T-cell (primary cell): Measurements from ENCODE around the gene VSX1. TPM values are rescaled to one million over a fixed set of nuclear protein-coding genes. Genes with fewer than 3 reads are reported as not detected.

ENCODE experiments used
- ATAC-seq, 4 experiments: fragments of 200-7000 bp in 3 of 4; fragments of 150-1000 bp in 1 of 4; cut with Tn5 transposase; replicated peaks in 1 of 4; 1 replicate in 3 of 4; 2 replicates in 1 of 4; pipeline ENCODE4 v1.10.0; 2021; ENCODE audit warnings: moderate library complexity in 3 of 4, mild to moderate bottlenecking in 2 of 4, moderate number of reproducible peaks in 1 of 4
- CTCF ChIA-PET, 2 donors: fragments of 300-600 bp; sonication (Branson Sonifier 250); formaldehyde crosslinking; loops; one replicate each; lab custom pipeline; 2022; ENCODE audit warnings: antibody characterized with exemption in 2 of 2; lab: Charles Lee
- POLR2A ChIA-PET, 2 donors: fragments of 300-600 bp; sonication (Branson Sonifier 250); formaldehyde crosslinking; loops; one replicate each; lab custom pipeline; 2022; ENCODE audit warnings: antibody characterized with exemption in 2 of 2; lab: Charles Lee
- DNase-seq, 35 experiments: peaks; one replicate each; pipeline versions ENCODE4 v3.0.0 to v3.0.0-alpha.2; 2013 to 2023
- H3K27ac ChIP-seq: one replicate; pipeline ENCODE4 v1.5.1; 2013; ENCODE audit warnings: low read length
- H3K27me3 ChIP-seq, 2 experiments: replicated peaks in 1 of 2; 1 replicate in 1 of 2; 2 replicates in 1 of 2; pipeline versions ENCODE4 v1.6.1 to v1.7.0; 2013; ENCODE audit warnings: low read length in 1 of 2, mixed read lengths in 1 of 2; ENCODE audit not compliant: control insufficient read depth in 2 of 2, insufficient read depth in 2 of 2; ENCODE audit errors: extremely low read depth in 1 of 2
- H3K36me3 ChIP-seq, 2 donors: 1 replicate in 1 of 2; 2 replicates in 1 of 2; pipeline versions ENCODE4 v1.6.1 to v1.7.0; 2013; ENCODE audit warnings: low read length in 1 of 2; ENCODE audit not compliant: control insufficient read depth in 2 of 2, insufficient read depth in 1 of 2; ENCODE audit errors: extremely low read depth in 1 of 2
- H3K4me1 ChIP-seq, 2 experiments: 1 replicate in 1 of 2; 2 replicates in 1 of 2; pipeline versions ENCODE4 v1.6.1 to v1.7.0; 2013; ENCODE audit warnings: low read length in 2 of 2, mixed read lengths in 1 of 2; ENCODE audit not compliant: insufficient read depth in 2 of 2, control insufficient read depth in 1 of 2; ENCODE audit errors: extremely low read depth in 1 of 2
- H3K4me3 ChIP-seq, 2 donors: 1 replicate in 1 of 2; 2 replicates in 1 of 2; pipeline versions ENCODE4 v1.5.1 to v1.7.0; 2013; ENCODE audit warnings: mild to moderate bottlenecking in 2 of 2, low read length in 1 of 2, moderate library complexity in 1 of 2; ENCODE audit not compliant: control insufficient read depth in 1 of 2; ENCODE audit errors: extremely low read depth in 1 of 2
- H3K9me3 ChIP-seq: 2 replicates; pipeline ENCODE4 v1.7.0; 2013
- H3K27ac Mint-ChIP-seq, 2 donors: one replicate each; pipeline ENCODE4 v1.8.0; 2020 to 2021; ENCODE audit warnings: mild to moderate bottlenecking in 2 of 2, mixed read lengths in 2 of 2
- H3K27me3 Mint-ChIP-seq, 2 donors: one replicate each; pipeline ENCODE4 v1.8.0; 2021 to 2022; ENCODE audit warnings: mixed read lengths in 2 of 2
- H3K36me3 Mint-ChIP-seq: one replicate; pipeline ENCODE4 v1.8.0; 2021; ENCODE audit warnings: mixed read lengths
- H3K4me1 Mint-ChIP-seq, 3 donors: one replicate each; pipeline ENCODE4 v1.8.0; 2020 to 2022; ENCODE audit warnings: mixed read lengths in 3 of 3, mild to moderate bottlenecking in 1 of 3
- H3K4me3 Mint-ChIP-seq, 3 donors: one replicate each; pipeline ENCODE4 v1.8.0; 2020 to 2022; ENCODE audit warnings: mild to moderate bottlenecking in 3 of 3, mixed read lengths in 3 of 3, moderate library complexity in 3 of 3
- H3K9me3 Mint-ChIP-seq, 3 donors: one replicate each; pipeline ENCODE4 v1.8.0; 2020 to 2022; ENCODE audit warnings: mixed read lengths in 3 of 3
- WGBS: methylation state at CpG from one replicate; pipeline ENCODE4 v1.1.5; 2013; ENCODE audit warnings: missing lambda C conversion rate; ENCODE audit not compliant: insufficient coverage; 5-methylcytosine and 5-hydroxymethylcytosine counted together
- total RNA-seq, 35 experiments: library from RNA in 6 of 35; stranded (reverse) in 6 of 35; fragments of 120-200 nt in 1 of 35; gene quantifications; one replicate each; pipeline versions ENCODE4 v1.2.1 to v1.2.4 and lab custom pipeline; 2013 to 2026

VSX1 gene
- total RNA-seq, 5 donors from 2014 or later (not counting 1 experiment from before 2014, with no cell fraction given), result not detected

- Histone ChIP-seq H3K36me3 (no peaks in the 10 kb centered on the region), H3K27me3 (peaks cover 5 to 60% of the 10 kb centered on the region in 2 experiments), H3K4me3 (peak overlapping the region in 1 of 2 donors; percentile 27), H3K27ac (no peak overlapping the region), H3K9me3 (no peaks in the 10 kb centered on the region), H3K4me1 (peaks cover 4 to 31% of the 10 kb centered on the region in 2 experiments)
- CTCF ChIA-PET, result no interaction called here
- peak overlapping the region; percentile 25 to 76 (median 69) for H3K4me3 Mint-ChIP-seq
- peaks cover 30 to 33% (median 31%) of the 10 kb centered on the region in 3 donors for H3K4me1 Mint-ChIP-seq
- DNase-seq, result peak in 9 of 35 experiments; percentile 24 to 45 (median 34)
- no peak overlapping the region for H3K27ac Mint-ChIP-seq
- no peaks in the 10 kb centered on the region for H3K36me3 Mint-ChIP-seq
- H3K9me3 Mint-ChIP-seq, result no peaks in the 10 kb centered on the region
- POLR2A ChIA-PET, result no interaction called here
- ATAC-seq, result peak in 3 of 4 experiments; percentile 34 to 81 (median 40)
- 14% methylated on average over 44 of the region's 54 CpGs for WGBS
- H3K27me3 Mint-ChIP-seq, result peaks cover 50 to 67% of the 10 kb centered on the region in 2 donors
Measured at GRCh38 chr20:25083773-25084625, 2.1 kb upstream of the VSX1 start.

DNA sequence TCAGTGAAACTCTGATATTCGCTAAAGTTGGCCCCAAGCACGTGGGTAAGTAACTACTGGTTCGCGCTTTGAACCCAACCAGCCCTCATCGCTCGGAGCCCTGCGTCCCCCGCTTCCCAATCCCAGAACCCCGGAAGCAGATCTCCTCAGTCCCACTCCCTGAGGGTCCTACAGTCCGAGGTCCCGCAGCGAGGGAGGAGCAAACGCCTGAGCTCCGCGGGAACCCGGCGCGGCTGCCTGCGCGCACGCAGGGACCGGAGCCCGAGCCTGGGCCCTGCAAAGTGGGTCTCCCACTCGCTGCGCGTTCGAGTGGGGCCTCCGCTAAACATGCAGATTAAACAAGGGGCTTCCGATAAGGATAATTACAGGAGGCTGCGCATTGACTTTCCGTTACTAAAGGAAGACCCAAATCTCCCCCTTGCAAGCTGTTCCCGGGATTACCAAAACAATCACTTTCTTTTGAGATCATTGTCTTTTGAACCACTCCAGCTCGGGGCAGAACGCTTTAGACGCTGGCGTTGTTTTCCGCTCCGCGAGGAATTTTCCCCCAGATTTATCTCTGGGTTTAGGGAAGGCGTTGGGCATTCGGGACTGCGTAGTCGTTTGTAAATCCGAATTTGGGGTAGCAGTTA is 1.3 kb upstream of the VSX1 start:
- Histone ChIP-seq H3K27me3 (peaks cover 5 to 66% of the 10 kb centered on the region in 2 experiments), H3K4me1 (peaks cover 4 to 31% of the 10 kb centered on the region in 2 experiments), H3K4me3 (no peak overlapping the region), H3K9me3 (no peaks in the 10 kb centered on the region), H3K27ac (no peak overlapping the region), H3K36me3 (no peaks in the 10 kb centered on the region)
- ATAC-seq, result no peak
- Mint-ChIP-seq H3K36me3 (no peaks in the 10 kb centered on the region), H3K4me1 (peaks cover 30 to 33% (median 31%) of the 10 kb centered on the region in 3 donors), H3K27me3 (peaks cover 57 to 75% of the 10 kb centered on the region in 2 donors), H3K27ac (no peak overlapping the region), H3K9me3 (no peaks in the 10 kb centered on the region), H3K4me3 (peak overlapping the region; percentile 17 to 76 (median 62))
- ChIA-PET POLR2A (no interaction called here), CTCF (no interaction called here)
- no peak for DNase-seq
- WGBS, result 13% methylated on average over 38 of the region's 44 CpGs

DNA sequence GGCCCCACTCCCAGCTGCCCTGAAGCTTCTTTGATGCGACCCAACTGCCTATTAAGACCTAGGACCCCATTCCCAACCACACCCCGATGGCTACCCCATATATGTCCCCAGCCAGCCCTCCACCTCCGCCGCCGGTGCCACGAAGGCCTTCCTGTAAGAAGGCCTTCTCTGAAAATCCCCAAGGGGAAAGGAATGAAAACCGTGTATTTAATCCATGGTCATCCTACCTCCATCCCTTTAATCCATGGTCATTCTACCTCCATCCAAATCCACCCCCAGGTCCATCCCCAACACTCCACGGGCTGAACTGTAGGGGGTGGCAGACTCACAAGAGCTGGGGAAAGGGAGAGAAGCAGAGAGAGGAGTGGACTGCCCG is 545 bp upstream of the VSX1 start:
- H3K4me1 ChIP-seq, result peaks cover 4 to 38% of the 10 kb centered on the region in 2 experiments
- Mint-ChIP-seq H3K4me1 (peaks cover 33 to 34% (median 33%) of the 10 kb centered on the region in 3 donors), H3K4me3 (peak overlapping the region in 1 of 3 donors; percentile 56), H3K27ac (no peak overlapping the region), H3K36me3 (no peaks in the 10 kb centered on the region), H3K9me3 (no peaks in the 10 kb centered on the region), H3K27me3 (peaks cover 65 to 82% of the 10 kb centered on the region in 2 donors)
- no peaks in the 10 kb centered on the region for H3K36me3 ChIP-seq
- H3K9me3 ChIP-seq, result no peaks in the 10 kb centered on the region
- WGBS, result 36% methylated on average over 7 of the region's 9 CpGs
- ChIA-PET POLR2A (no interaction called here), CTCF (no interaction called here)
- ATAC-seq (no peak), DNase-seq (peak in 1 of 35 experiments; percentile 15)
- H3K4me3 ChIP-seq, result no peak overlapping the region
- no peak overlapping the region for H3K27ac ChIP-seq
- peaks cover 5 to 72% of the 10 kb centered on the region in 2 experiments for H3K27me3 ChIP-seq

DNA sequence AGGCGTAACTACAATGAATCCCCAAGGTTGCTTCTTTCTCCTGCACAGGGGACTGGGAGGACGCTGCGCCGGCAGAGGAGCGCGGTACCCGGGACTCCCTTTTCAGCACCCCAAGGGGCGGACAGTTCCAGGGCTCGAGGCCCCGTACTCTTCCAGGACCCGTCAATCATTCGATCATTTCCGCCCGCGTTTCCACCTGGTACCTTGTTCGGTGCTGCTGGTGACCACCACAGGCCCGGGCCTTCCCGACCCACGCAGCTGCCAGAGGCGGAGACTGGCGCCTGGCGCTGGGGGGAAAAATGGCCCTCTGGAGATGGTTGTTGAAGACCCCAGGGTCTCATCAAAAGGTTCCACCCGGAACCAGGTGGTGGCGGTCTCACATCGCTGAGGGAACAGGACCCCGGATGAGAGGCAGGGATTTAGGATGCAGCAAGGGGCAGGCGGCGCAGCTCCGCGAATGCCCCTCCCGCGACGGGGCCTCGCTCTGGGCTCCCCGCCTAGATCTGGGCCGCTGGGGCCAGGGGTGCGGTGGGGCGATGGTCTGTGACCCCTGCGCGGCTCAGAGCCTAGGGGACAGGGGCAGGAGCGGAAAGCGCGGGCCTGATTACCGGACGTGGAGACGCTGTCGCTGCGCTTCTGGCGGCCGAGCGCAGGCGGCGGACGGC is 744 bp downstream of the VSX1 start:
- H3K9me3 ChIP-seq, result no peaks in the 10 kb centered on the region
- H3K27me3 Mint-ChIP-seq, result peaks cover 69 to 84% of the 10 kb centered on the region in 2 donors
- ChIA-PET POLR2A (no interaction called here), CTCF (no interaction called here)
- H3K4me3 Mint-ChIP-seq, result peak overlapping the region in 1 of 3 donors; percentile 30
- peak in 25 of 35 experiments; percentile 18 to 62 (median 38) for DNase-seq
- no peaks in the 10 kb centered on the region for H3K36me3 ChIP-seq
- H3K9me3 Mint-ChIP-seq, result no peaks in the 10 kb centered on the region
- ATAC-seq, result peak; percentile 37 to 50 (median 41)
- no peaks in the 10 kb centered on the region for H3K36me3 Mint-ChIP-seq
- peaks cover 39 to 40% (median 40%) of the 10 kb centered on the region in 3 donors for H3K4me1 Mint-ChIP-seq
- WGBS, result 14% methylated on average over 50 of the region's 54 CpGs
- peaks cover 5 to 83% of the 10 kb centered on the region in 2 experiments for H3K27me3 ChIP-seq
- peak overlapping the region in 1 of 2 donors; percentile 39 for H3K27ac Mint-ChIP-seq
- peak overlapping the region in 1 of 2 donors; percentile 66 for H3K4me3 ChIP-seq
- H3K27ac ChIP-seq, result no peak overlapping the region
- peaks cover 4 to 39% of the 10 kb centered on the region in 2 experiments for H3K4me1 ChIP-seq

DNA sequence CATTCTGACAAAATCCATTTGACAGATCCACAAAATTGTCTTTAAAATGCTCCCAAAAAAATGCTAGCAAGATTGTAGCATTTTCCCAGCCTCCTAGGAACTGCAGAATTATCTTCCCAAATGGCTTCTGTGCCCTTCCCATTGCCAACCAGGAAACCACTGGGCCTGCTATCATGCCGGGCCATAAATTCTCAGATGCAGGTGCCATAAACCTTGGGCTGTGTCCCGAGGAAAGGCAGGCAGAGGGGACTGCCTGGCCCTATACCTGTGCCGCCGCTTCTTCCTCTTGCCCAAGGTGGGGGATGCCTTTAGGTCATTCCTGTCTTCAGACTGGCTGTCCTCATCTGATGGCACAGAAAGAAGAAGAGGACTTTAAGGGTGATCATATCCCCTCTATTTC is 2.8 kb downstream of the VSX1 start:
- DNase-seq, result no peak
- Histone ChIP-seq H3K4me3 (no peak overlapping the region), H3K36me3 (no peaks in the 10 kb centered on the region), H3K4me1 (peaks cover 3 to 30% of the 10 kb centered on the region in 2 experiments), H3K27me3 (peaks cover 5 to 65% of the 10 kb centered on the region in 2 experiments), H3K9me3 (no peaks in the 10 kb centered on the region), H3K27ac (no peak overlapping the region)
- Mint-ChIP-seq H3K27me3 (peaks cover 72 to 75% of the 10 kb centered on the region in 2 donors), H3K27ac (no peak overlapping the region), H3K9me3 (no peaks in the 10 kb centered on the region), H3K4me1 (peaks cover 28 to 33% (median 30%) of the 10 kb centered on the region in 3 donors), H3K4me3 (no peak overlapping the region), H3K36me3 (no peaks in the 10 kb centered on the region)
- ChIA-PET POLR2A (no interaction called here), CTCF (no interaction called here)
- 52% methylated on average over 2 of the region's 4 CpGs for WGBS
- ATAC-seq, result no peak

DNA sequence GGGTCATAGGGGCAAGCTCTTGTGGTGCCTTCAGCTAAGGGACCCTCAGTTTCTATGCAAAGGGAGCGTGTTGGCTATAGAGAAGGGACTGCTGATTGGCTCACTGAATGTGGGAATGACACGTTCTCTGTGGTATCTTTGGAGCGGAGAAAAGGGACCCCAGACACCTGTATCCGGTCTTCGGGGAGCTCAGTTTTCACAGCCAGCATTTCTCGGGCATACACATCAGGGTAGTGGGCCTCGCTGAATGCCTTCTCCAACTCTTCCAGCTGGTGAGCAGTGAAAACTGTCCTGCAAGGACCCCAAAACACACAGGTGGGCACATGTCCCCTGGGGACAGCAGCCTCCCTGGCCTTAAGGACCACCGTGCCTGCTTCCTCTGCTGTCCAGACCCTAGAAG is 3.3 kb downstream of the VSX1 start:
- Mint-ChIP-seq H3K9me3 (no peaks in the 10 kb centered on the region), H3K4me1 (peaks cover 23 to 28% (median 24%) of the 10 kb centered on the region in 3 donors), H3K36me3 (no peaks in the 10 kb centered on the region), H3K27ac (no peak overlapping the region), H3K4me3 (no peak overlapping the region), H3K27me3 (peaks cover 69 to 72% of the 10 kb centered on the region in 2 donors)
- ATAC-seq (no peak), DNase-seq (no peak)
- no peaks in the 10 kb centered on the region for H3K9me3 ChIP-seq
- H3K36me3 ChIP-seq, result no peaks in the 10 kb centered on the region
- ChIA-PET POLR2A (interaction anchor here in 1 of 2 donors (0.7 kb wide), 1 partner anchor 31 kb away, joined by 3 read pairs; no protein-coding TSS in a partner anchor), CTCF (interaction anchor here in 1 of 2 donors (0.7 kb wide), 1 partner anchor 802 kb away, joined by 5 read pairs; no protein-coding TSS in a partner anchor)
- no peak overlapping the region for H3K27ac ChIP-seq
- peaks cover 5 to 61% of the 10 kb centered on the region in 2 experiments for H3K27me3 ChIP-seq
- H3K4me3 ChIP-seq, result no peak overlapping the region
- peaks cover 0 to 25% of the 10 kb centered on the region in 2 experiments for H3K4me1 ChIP-seq
- WGBS, result 92% methylated on average over 7 of the region's 8 CpGs
